PC-3 (cell line): Measurements from ENCODE around the gene BRI3.

Source experiments
- CTCF ChIP-seq: fragments of 300-600 bp; sonication (generic); conservative IDR thresholded peaks from 2 replicates; pipeline ENCODE4 v1.5.1; 2017; ENCODE audit warnings: antibody characterized with exemption, low read depth, mild to moderate bottlenecking, low read length
- EZH2 ChIP-seq: fragments of 300-600 bp; sonication (generic); IDR thresholded peaks from one replicate; pipeline ENCODE4 v1.6.1; 2017; ENCODE audit warnings: antibody characterized with exemption, mild to moderate bottlenecking, low read length; ENCODE audit not compliant: unreplicated experiment

GRCh38 chr7:98291717-98292116 lies 10.2 kb downstream of the BRI3 start:
- 0 out of 2 replicates have a peak, but pooled peaks have one; percentile 15 for TF ChIP-seq CTCF
- TF ChIP-seq EZH2, result no peak
